PC-3 (cell line): ENCODE results near the gene LRRC40.

Experiments
- EZH2 ChIP-seq: fragments of 300-600 bp; sonication (generic); IDR thresholded peaks from one replicate; pipeline ENCODE4 v1.6.1; 2017; ENCODE audit warnings: antibody characterized with exemption, mild to moderate bottlenecking, low read length; ENCODE audit not compliant: unreplicated experiment
- EZH2phosphoT487 ChIP-seq: fragments of 300-600 bp; sonication (generic); IDR thresholded peaks from 2 replicates; pipeline ENCODE4 v1.6.1; 2018; ENCODE audit warnings: mild to moderate bottlenecking, antibody characterized with exemption, low read length, borderline replicate concordance
- TF ChIP-seq, protein P1 (sequence below): fragments of 300-600 bp; sonication (generic); conservative IDR thresholded peaks from 2 replicates; pipeline ENCODE4 v1.5.1; 2017; ENCODE audit warnings: antibody characterized with exemption, low read depth, mild to moderate bottlenecking, low read length

DNA sequence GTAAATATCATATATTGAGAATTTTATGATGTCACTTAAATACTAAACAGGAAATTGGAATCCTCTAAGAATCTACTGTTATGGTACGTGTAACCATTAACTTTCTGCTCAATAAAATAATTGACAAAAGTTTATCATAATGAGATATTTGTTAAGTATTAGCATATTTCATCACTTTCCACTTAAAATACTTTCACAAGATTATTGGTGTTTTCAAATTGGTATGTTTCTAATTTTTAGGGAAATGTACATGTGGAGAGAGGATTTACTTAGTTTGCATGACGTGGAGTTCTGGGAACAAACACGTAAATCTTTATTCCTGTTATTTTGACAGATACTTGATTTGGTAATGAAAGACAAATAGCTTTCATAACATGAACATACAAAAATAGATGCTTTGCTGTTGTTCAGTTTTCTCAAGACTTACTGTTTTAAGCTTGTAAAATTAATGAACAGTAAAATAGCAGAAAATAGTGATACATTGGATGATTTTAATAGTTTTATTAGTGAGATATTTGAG is 17.4 kb upstream of the LRRC40 start:
- TF ChIP-seq, protein P1, sequence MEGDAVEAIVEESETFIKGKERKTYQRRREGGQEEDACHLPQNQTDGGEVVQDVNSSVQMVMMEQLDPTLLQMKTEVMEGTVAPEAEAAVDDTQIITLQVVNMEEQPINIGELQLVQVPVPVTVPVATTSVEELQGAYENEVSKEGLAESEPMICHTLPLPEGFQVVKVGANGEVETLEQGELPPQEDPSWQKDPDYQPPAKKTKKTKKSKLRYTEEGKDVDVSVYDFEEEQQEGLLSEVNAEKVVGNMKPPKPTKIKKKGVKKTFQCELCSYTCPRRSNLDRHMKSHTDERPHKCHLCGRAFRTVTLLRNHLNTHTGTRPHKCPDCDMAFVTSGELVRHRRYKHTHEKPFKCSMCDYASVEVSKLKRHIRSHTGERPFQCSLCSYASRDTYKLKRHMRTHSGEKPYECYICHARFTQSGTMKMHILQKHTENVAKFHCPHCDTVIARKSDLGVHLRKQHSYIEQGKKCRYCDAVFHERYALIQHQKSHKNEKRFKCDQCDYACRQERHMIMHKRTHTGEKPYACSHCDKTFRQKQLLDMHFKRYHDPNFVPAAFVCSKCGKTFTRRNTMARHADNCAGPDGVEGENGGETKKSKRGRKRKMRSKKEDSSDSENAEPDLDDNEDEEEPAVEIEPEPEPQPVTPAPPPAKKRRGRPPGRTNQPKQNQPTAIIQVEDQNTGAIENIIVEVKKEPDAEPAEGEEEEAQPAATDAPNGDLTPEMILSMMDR, result no peak
- TF ChIP-seq EZH2, result no peak
- no peak for TF ChIP-seq EZH2phosphoT487
